DOHH2 (cell line): ENCODE results near the gene ASPHD1.

Experiments used
- EZH2phosphoT487 ChIP-seq: fragments of 200-600 bp; sonication (generic); IDR thresholded peaks from 2 replicates; pipeline ENCODE4 v1.6.1; 2017; ENCODE audit warnings: borderline replicate concordance, mild to moderate bottlenecking, antibody characterized with exemption, low read length, moderate library complexity, mixed read lengths
- TF ChIP-seq, protein P1 (sequence below): fragments of 200-600 bp; sonication (generic); IDR thresholded peaks from one replicate; pipeline ENCODE4 v1.5.1; 2014; ENCODE audit warnings: antibody characterized with exemption, mild to moderate bottlenecking, low read depth, low read length; ENCODE audit not compliant: poor library complexity, severe bottlenecking

DNA sequence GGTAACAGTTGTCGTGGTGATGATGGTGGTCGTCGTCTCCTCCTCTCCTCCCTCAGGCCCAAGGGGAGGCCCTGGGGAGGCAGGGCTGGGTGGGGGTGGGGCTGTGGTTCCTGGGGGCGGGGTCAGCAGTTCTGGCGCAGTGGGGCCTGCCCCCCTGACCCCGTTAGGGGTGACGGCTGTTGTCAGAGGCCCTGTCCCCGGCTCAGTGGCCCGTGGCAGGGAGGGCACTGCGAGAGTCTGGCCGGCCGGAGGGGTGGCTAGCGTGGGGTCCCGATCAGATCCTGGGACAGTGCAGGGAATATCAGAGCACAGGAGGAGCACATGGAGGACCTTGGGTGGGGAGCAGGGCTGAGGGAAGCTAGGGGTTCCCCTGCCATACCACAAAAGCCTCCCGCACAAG lies 3.4 kb upstream of the ASPHD1 start:
- TF ChIP-seq, protein P1, sequence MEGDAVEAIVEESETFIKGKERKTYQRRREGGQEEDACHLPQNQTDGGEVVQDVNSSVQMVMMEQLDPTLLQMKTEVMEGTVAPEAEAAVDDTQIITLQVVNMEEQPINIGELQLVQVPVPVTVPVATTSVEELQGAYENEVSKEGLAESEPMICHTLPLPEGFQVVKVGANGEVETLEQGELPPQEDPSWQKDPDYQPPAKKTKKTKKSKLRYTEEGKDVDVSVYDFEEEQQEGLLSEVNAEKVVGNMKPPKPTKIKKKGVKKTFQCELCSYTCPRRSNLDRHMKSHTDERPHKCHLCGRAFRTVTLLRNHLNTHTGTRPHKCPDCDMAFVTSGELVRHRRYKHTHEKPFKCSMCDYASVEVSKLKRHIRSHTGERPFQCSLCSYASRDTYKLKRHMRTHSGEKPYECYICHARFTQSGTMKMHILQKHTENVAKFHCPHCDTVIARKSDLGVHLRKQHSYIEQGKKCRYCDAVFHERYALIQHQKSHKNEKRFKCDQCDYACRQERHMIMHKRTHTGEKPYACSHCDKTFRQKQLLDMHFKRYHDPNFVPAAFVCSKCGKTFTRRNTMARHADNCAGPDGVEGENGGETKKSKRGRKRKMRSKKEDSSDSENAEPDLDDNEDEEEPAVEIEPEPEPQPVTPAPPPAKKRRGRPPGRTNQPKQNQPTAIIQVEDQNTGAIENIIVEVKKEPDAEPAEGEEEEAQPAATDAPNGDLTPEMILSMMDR = no peak
- TF ChIP-seq EZH2phosphoT487 = no peak
